Gastroesophageal sphincter (tissue), 3 donors: ENCODE results near the gene RAPGEF2.
"Not testable (repeated sequence)": the region's sequence is repeated elsewhere in the genome, so short reads cannot be mapped to it uniquely, and the experiment has no call there.

Experiments used
- POLR2AphosphoS5 ChIP-seq: sonication (generic); formaldehyde crosslinking; IDR thresholded peaks from one replicate; pipeline ENCODE4 v1.6.1; 2017; ENCODE audit warnings: antibody characterized with exemption
- TF ChIP-seq, protein P1 (sequence below), 4 experiments: fragments of 200-600 bp in 2 of 4; fragments of 450-650 bp in 2 of 4; sonication (generic) in 1 of 4; IDR thresholded peaks; one replicate each; pipeline ENCODE4 v1.5.1; 2017 to 2019; ENCODE audit warnings: antibody characterized with exemption in 4 of 4, mild to moderate bottlenecking in 2 of 4, moderate library complexity in 2 of 4

DNA sequence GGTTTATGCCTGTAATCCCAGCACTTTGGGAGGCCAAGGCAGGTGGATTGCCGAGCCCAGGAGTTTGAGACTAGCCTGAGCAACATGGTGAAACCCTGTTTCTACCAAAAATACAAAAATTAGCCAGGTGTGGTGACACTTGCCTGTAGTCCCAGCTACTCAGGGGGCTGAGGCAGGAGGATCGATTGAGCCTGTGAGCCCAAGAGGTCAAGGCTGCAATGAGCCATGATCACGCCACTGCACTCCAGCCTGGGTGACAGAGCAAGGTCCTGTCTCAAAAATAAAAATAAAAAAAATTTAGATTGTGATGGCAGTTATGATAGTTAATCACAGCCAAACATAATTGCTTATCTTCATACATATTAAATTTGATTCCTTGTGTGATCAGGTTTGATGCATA, 58.6 kb downstream of the RAPGEF2 start:
- TF ChIP-seq, protein P1, sequence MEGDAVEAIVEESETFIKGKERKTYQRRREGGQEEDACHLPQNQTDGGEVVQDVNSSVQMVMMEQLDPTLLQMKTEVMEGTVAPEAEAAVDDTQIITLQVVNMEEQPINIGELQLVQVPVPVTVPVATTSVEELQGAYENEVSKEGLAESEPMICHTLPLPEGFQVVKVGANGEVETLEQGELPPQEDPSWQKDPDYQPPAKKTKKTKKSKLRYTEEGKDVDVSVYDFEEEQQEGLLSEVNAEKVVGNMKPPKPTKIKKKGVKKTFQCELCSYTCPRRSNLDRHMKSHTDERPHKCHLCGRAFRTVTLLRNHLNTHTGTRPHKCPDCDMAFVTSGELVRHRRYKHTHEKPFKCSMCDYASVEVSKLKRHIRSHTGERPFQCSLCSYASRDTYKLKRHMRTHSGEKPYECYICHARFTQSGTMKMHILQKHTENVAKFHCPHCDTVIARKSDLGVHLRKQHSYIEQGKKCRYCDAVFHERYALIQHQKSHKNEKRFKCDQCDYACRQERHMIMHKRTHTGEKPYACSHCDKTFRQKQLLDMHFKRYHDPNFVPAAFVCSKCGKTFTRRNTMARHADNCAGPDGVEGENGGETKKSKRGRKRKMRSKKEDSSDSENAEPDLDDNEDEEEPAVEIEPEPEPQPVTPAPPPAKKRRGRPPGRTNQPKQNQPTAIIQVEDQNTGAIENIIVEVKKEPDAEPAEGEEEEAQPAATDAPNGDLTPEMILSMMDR (IDR thresholded peaks at IDR 0.05), result not testable (repeated sequence)
- not testable (repeated sequence) for TF ChIP-seq POLR2AphosphoS5
